ENCODE data around the gene SH3RF3.

Gene SH3RF3

GRCh38 chr2:109422758-109423500 lies 293.9 kb downstream of the SH3RF3 start:
- DNase-seq: no peak

- DNase-seq: no peak
Observed at GRCh38 chr2:109423556-109424359, 294.8 kb downstream of the SH3RF3 start.

- DNase-seq: no peak
Observed at GRCh38 chr2:109425411-109425810, 296.4 kb downstream of the SH3RF3 start.

- no peak for DNase-seq
Observed at GRCh38 chr2:109427661-109428091, 298.7 kb downstream of the SH3RF3 start.

GRCh38 chr2:109428281-109428680 lies 299.3 kb downstream of the SH3RF3 start:
- DNase-seq: no peak

- no peak for DNase-seq
Observed at GRCh38 chr2:109428841-109429566, 300.0 kb downstream of the SH3RF3 start.

GRCh38 chr2:109429567-109430328 lies 300.7 kb downstream of the SH3RF3 start:
- DNase-seq: no peak

- DNase-seq: no peak
Observed at GRCh38 chr2:109430329-109430636, 301.3 kb downstream of the SH3RF3 start.

GRCh38 chr2:109432421-109432820 lies 303.4 kb downstream of the SH3RF3 start:
- DNase-seq: no peak

GRCh38 chr2:109433486-109433885 lies 304.5 kb downstream of the SH3RF3 start:
- DNase-seq: no peak

- no peak for DNase-seq
Observed at GRCh38 chr2:109433926-109434325, 304.9 kb downstream of the SH3RF3 start.

GRCh38 chr2:109434351-109434750 lies 305.3 kb downstream of the SH3RF3 start:
- DNase-seq: no peak

GRCh38 chr2:109435066-109435690 lies 306.2 kb downstream of the SH3RF3 start:
- no peak for DNase-seq

GRCh38 chr2:109435901-109436598 lies 307.0 kb downstream of the SH3RF3 start:
- DNase-seq: no peak

- no peak for DNase-seq
Observed at GRCh38 chr2:109436610-109437225, 307.7 kb downstream of the SH3RF3 start.

- peak; percentile 27 to 70 for DNase-seq
Observed at GRCh38 chr2:109437325-109438090, 308.5 kb downstream of the SH3RF3 start.

- DNase-seq: no peak
Observed at GRCh38 chr2:109438146-109438545, 309.1 kb downstream of the SH3RF3 start.

GRCh38 chr2:109438773-109439389 lies 309.9 kb downstream of the SH3RF3 start:
- DNase-seq: no peak

GRCh38 chr2:109439390-109439786 lies 310.4 kb downstream of the SH3RF3 start:
- no peak for DNase-seq

GRCh38 chr2:109439986-109440385 lies 311.0 kb downstream of the SH3RF3 start:
- DNase-seq: no peak
